Activated T-cell treated with anti-CD3 and anti-CD28 coated beads, Interleukin-2, amount 50 U/mL, for 72 hours (primary cell): ENCODE data around the gene PYGO1. TPM values are rescaled to one million over a fixed set of nuclear protein-coding genes. Genes with fewer than 3 reads are reported as not detected.

Experiments
- ATAC-seq, 2 donors: fragments of 150-1000 bp; cut with Tn5 transposase; replicated peaks in 1 of 2; 2 replicates each; pipeline ENCODE4 v1.10.0; 2021; ENCODE audit warnings: moderate library complexity in 2 of 2, mild to moderate bottlenecking in 1 of 2
- DNase-seq, 2 donors: peaks; one replicate each; pipeline ENCODE4 v3.0.0; 2021 to 2022; ENCODE audit warnings: mixed read lengths in 1 of 2
- H3K27ac Mint-ChIP-seq: one replicate; pipeline ENCODE4 v1.8.0; 2022; ENCODE audit warnings: mild to moderate bottlenecking, moderate library complexity, mixed read lengths
- H3K27me3 Mint-ChIP-seq: one replicate; pipeline ENCODE4 v1.8.0; 2022; ENCODE audit warnings: low read depth, mixed read lengths
- H3K36me3 Mint-ChIP-seq, 2 donors: one replicate each; pipeline ENCODE4 v1.8.0; 2022; ENCODE audit warnings: mixed read lengths in 2 of 2, mild to moderate bottlenecking in 1 of 2; ENCODE audit not compliant: insufficient read depth in 2 of 2
- H3K4me1 Mint-ChIP-seq: one replicate; pipeline ENCODE4 v1.8.0; 2022; ENCODE audit warnings: low read depth, mixed read lengths
- H3K4me3 Mint-ChIP-seq, 2 donors: one replicate each; pipeline ENCODE4 v1.8.0; 2022; ENCODE audit warnings: mild to moderate bottlenecking in 2 of 2, mixed read lengths in 2 of 2, moderate library complexity in 2 of 2
- H3K9me3 Mint-ChIP-seq, 2 donors: one replicate each; pipeline ENCODE4 v1.8.0; 2022; ENCODE audit warnings: mixed read lengths in 2 of 2
- total RNA-seq, 2 donors: library from RNA; stranded (reverse); gene quantifications; one replicate each; pipeline ENCODE4 v1.2.3, GENCODE V29; 2022

Gene PYGO1, protein sequence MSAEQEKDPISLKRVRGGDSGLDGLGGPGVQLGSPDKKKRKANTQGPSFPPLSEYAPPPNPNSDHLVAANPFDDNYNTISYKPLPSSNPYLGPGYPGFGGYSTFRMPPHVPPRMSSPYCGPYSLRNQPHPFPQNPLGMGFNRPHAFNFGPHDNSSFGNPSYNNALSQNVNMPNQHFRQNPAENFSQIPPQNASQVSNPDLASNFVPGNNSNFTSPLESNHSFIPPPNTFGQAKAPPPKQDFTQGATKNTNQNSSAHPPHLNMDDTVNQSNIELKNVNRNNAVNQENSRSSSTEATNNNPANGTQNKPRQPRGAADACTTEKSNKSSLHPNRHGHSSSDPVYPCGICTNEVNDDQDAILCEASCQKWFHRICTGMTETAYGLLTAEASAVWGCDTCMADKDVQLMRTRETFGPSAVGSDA
- total RNA-seq: not detected

DNA sequence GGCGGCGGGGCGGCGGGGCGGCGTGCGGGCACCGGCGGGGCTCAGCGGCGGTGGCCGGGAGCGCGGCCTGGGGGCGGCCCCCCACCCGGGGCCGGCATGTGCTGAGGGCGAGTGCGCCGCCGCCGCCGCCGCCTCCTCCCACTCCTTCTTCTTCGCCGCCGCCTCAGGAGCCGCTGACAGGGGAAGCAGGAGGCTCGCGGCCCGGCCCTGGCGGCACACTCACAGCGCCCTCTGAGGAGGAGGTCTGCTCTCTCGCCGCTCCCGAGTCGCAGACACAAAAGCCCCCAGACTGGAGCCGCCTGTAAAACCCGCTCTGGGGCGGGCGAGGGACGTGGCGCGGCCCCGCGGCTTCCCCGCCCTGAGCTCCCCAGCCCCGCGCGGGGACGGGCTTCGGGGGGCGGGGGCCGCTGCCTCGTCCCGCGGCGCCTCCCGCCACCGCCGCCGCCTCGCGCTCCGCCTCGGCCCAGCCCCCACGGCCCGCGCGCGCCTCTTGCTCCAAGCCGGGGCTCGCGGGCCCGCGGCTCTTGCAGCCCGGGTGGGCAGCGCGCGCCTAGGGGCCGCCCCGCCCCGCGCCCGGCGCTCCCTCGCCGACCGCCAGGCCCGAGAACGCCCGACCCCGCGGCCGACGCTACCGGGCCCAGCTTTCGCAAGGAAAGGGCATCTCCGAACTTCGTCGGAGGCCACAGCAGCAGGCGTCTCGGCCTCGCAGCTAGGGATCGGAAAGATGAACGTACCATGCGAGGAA lies at the start of gene PYGO1:
Gene PYGO1, minus strand, starts transcription at position 276 of the 745 bp plus-strand sequence. CDS start 462 bp downstream, outside the sequence.
- peak; percentile 87 to 90 for ATAC-seq
- Mint-ChIP-seq H3K9me3 (no peaks in the 10 kb centered on the region), H3K4me3 (peak within 1 kb of the TSS; percentile 69 to 78), H3K27ac (no peak within 1 kb of the TSS), H3K27me3 (peaks cover 42% of the 10 kb centered on the region), H3K36me3 (peaks cover 0 to 4% of the 10 kb centered on the region in 2 donors), H3K4me1 (no peaks in the 10 kb centered on the region)
- DNase-seq: peak; percentile 50 to 64

DNA sequence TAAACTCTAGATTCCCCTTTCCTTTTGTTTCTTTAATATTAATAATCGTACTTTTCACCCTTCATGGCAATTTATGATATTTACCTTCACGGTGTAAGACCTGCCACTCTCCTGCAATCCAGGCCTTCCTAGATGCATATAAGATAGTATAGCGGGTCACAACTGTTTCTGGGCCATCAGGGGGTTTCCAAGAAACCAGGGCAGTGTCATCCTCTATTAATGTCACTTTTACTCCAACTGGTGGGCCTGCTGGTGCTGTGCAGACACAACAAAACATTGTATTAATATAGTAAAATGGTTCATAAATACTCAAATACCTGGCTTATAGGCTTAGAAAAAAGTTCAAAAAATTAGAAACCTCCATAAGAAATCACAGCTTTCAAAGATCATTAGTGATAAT lies 48.9 kb upstream of the PYGO1 start:
- Mint-ChIP-seq H3K4me3 (no peak overlapping the region), H3K27me3 (peaks cover 10% of the 10 kb centered on the region)

DNA sequence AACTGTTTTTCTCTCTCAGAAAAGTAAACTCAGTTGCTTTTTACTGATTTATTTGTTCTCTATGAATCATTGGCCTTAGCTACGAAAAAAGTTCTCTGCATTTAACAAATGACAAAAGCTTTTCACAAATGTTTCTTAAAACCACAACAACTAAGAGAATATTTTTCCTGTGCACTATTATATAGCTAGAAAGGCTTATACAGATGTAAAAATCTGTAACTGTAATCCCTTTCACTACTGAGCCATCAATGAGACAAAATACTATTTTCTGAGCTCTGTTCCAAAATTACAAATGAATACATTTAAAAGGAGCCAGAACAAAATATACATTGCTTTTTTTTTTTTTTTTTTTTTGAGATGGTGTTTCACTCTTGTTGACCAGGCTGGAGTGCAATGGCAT lies 45.6 kb upstream of the PYGO1 start:
- Mint-ChIP-seq H3K4me1 (no peaks in the 10 kb centered on the region), H3K27me3 (peaks cover 14% of the 10 kb centered on the region), H3K27ac (no peak overlapping the region), H3K4me3 (no peak overlapping the region), H3K36me3 (no peaks in the 10 kb centered on the region), H3K9me3 (no peaks in the 10 kb centered on the region)
- DNase-seq (no peak), ATAC-seq (no peak)

More for the DNA sequence above, 48.9 kb upstream of the PYGO1 start:
- Mint-ChIP-seq H3K36me3 (no peaks in the 10 kb centered on the region), H3K27ac (no peak overlapping the region), H3K4me1 (no peaks in the 10 kb centered on the region), H3K9me3 (no peaks in the 10 kb centered on the region)
- ATAC-seq (no peak), DNase-seq (no peak)

DNA sequence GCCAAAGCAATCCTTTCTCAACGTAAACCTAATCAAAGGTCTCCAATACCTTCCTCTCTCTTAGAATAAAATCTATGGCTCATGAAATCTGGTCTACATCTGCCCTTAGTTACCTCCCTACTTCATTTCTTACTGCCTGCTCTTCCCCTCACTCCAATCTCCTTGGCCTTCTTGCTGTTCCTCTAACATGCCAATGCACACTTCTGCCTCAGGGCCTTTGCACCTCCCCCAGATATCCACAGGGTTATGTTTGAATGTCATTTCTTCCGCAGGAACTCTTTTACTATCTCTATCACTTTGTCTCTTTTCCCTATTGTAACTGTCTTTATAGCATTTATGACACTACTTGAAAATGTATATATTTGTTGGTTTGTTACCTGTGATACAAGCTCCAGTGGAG lies 44.3 kb upstream of the PYGO1 start:
- H3K36me3 Mint-ChIP-seq: no peaks in the 10 kb centered on the region
- H3K4me1 Mint-ChIP-seq: no peaks in the 10 kb centered on the region
- H3K4me3 Mint-ChIP-seq: no peak overlapping the region
- H3K9me3 Mint-ChIP-seq: no peaks in the 10 kb centered on the region
- H3K27me3 Mint-ChIP-seq: peaks cover 14% of the 10 kb centered on the region
- DNase-seq (no peak), ATAC-seq (no peak)
- H3K27ac Mint-ChIP-seq: no peak overlapping the region

DNA sequence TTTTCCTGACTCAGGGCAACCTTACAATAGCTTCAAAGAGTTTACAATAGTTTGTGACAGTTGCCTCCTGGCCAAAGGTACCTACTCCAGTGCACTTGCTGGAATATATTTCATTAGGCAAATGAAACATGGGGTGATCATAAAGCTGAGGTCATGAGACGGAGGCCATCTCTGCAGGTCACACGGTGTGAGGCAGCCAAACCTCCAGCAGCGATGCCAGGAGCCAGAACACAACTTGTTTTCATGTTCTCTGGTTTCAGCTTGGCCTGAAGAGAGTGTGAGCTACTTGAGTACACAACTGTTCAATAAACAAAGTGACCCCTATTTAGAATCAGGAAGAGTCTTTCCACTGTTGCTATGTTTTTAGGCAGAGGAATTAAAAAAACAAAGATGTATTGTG lies 42.7 kb upstream of the PYGO1 start:
- DNase-seq (no peak), ATAC-seq (no peak)
- Mint-ChIP-seq H3K9me3 (no peaks in the 10 kb centered on the region), H3K27ac (no peak overlapping the region), H3K4me3 (no peak overlapping the region), H3K27me3 (peaks cover 14% of the 10 kb centered on the region), H3K4me1 (no peaks in the 10 kb centered on the region), H3K36me3 (no peaks in the 10 kb centered on the region)

DNA sequence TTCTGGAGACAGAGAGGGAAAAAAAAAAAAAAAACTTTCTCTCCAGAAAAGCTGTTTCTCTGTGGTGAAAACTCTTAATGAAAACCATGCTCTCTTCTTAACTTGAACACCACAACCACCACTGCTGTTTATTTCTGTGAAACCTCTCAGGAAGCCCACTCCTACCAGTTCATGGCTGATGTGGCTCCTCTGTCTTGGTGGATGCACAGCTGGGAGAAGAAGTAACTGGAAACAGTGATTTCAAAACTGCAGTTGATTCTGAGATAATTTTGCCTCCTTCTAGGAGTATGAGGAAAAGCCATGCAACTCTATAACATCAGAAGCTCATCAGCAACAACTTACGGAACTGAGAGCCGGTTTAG lies 40.2 kb upstream of the PYGO1 start:
- H3K27me3 Mint-ChIP-seq: peaks cover 14% of the 10 kb centered on the region
- no peaks in the 10 kb centered on the region for H3K36me3 Mint-ChIP-seq
- no peaks in the 10 kb centered on the region for H3K9me3 Mint-ChIP-seq
- DNase-seq (no peak), ATAC-seq (no peak)
- no peak overlapping the region for H3K27ac Mint-ChIP-seq
- H3K4me1 Mint-ChIP-seq: no peaks in the 10 kb centered on the region
- no peak overlapping the region for H3K4me3 Mint-ChIP-seq

DNA sequence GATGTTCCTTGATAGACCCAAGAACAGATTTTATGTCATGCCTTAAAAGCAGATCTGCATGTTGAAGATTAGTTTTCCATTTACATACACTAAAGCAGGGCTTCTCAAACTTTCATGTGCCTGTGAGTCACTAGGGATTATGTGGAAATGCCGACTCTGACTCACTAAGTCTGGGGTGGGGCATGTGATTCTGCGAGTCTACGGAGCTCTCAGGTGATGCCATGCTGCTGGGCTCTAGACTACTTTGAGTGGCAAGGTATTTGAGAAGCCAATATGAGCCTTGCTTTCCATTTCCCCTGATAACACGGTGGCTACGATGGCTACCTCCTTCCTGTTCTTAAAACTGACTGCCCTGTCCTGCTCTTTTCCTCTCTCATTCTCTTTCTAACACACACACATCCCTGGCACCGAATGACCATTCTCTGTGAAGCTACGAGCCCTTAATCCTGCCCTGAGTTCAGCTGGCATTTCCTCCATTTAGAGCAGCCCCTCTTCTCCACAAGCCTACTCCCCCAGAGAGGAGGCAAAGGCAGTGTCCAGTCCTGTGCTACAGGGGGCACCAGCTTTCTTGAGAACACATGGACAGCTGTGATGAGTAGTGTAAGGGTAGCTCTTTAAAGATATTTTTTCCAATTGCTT lies 39.7 kb upstream of the PYGO1 start:
- peaks cover 14% of the 10 kb centered on the region for H3K27me3 Mint-ChIP-seq
- H3K4me3 Mint-ChIP-seq: no peak overlapping the region
- H3K27ac Mint-ChIP-seq: no peak overlapping the region
- DNase-seq (no peak), ATAC-seq (no peak)
- H3K9me3 Mint-ChIP-seq: no peaks in the 10 kb centered on the region
- H3K4me1 Mint-ChIP-seq: no peaks in the 10 kb centered on the region
- H3K36me3 Mint-ChIP-seq: no peaks in the 10 kb centered on the region

DNA sequence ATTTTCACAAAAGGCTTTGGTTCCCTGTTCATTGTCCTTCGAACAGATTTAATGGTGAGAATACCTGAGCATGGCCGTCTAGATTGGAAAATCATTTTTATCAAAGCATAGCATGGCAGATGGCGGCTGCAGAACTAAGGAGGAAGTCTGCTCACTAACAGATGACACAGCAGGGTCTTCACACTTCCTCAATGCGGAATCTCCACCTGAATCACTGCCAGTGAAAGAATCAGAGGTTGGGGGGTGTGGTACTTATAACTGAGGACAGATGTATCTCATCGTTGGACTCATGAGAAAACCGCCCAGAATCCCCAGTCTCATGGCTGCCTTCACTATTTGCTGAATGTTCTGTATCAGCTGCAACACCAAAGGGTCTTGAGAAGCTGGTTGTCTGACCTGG lies 31.6 kb upstream of the PYGO1 start:
- DNase-seq (no peak), ATAC-seq (no peak)
- Mint-ChIP-seq H3K27ac (no peak overlapping the region), H3K4me3 (no peak overlapping the region), H3K9me3 (no peaks in the 10 kb centered on the region), H3K27me3 (peaks cover 29% of the 10 kb centered on the region), H3K36me3 (no peaks in the 10 kb centered on the region), H3K4me1 (no peaks in the 10 kb centered on the region)

DNA sequence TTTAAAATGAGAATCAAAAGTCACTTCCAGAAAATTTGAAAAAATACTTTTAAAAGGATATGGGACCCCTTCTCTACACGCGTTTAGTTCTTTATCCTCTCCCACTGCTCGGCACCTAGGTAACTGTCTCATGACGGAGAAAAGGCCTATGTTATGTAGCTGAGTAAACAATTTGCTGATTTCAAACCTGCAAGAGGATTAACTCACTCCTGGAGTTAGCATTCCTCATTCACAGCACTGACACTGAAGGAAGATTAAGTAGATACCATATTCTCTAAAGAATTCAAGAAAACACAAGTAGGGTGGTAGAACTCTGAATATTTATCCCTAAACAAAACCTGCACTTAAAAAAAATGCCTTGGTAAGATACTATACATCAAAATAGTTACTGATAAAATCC lies 30.2 kb upstream of the PYGO1 start:
- ATAC-seq (no peak), DNase-seq (no peak)
- Mint-ChIP-seq H3K36me3 (no peaks in the 10 kb centered on the region), H3K4me1 (no peaks in the 10 kb centered on the region), H3K9me3 (no peaks in the 10 kb centered on the region), H3K4me3 (no peak overlapping the region), H3K27me3 (peaks cover 42% of the 10 kb centered on the region), H3K27ac (peak overlapping the region; percentile 4)

DNA sequence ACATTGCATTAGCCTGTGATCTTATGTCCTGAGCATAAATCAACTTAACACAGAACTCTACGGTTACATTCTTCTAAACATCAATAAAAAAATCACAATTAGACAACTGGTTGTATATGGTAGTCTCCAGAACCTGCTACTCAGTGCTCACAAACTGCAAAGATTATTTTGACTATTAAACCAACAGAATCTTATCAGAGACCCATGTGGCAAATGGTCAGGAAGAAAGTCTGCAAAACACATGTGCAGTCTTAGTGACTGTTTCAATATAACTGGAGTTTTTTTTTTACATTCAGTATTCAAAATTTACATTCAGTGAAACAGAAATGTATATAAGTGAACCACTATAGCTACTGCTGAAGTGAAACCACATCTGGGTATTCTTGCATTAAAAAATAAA lies 27.3 kb upstream of the PYGO1 start:
- DNase-seq: no peak
- no peak overlapping the region for H3K4me3 Mint-ChIP-seq
- H3K9me3 Mint-ChIP-seq: no peaks in the 10 kb centered on the region
- peaks cover 48% of the 10 kb centered on the region for H3K27me3 Mint-ChIP-seq
- ATAC-seq: no peak
- no peak overlapping the region for H3K27ac Mint-ChIP-seq
- no peaks in the 10 kb centered on the region for H3K4me1 Mint-ChIP-seq
- no peaks in the 10 kb centered on the region for H3K36me3 Mint-ChIP-seq

DNA sequence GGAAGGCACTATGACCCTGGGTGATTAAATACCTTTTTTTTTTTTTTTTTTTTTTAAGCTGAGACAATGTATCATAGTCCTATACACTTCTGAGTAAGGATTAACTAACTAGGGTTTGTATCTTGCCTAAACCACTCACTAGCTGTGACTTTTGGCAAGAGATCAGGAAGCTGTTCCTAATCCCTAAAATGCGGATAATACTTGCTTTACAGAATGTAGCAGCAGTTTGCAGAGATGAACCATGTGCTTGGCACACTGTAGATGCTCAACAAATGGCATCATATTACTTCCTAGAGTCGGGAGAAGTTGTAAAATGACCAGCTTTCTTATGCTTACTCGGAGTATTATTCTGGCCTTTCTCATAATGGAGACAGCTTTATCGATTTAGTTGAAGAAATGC lies 25.6 kb upstream of the PYGO1 start:
- H3K27me3 Mint-ChIP-seq: peaks cover 52% of the 10 kb centered on the region
- no peaks in the 10 kb centered on the region for H3K4me1 Mint-ChIP-seq
- DNase-seq (no peak), ATAC-seq (no peak)
- no peak overlapping the region for H3K4me3 Mint-ChIP-seq
- H3K27ac Mint-ChIP-seq: no peak overlapping the region
- no peaks in the 10 kb centered on the region for H3K9me3 Mint-ChIP-seq
- peaks cover 0 to 1% of the 10 kb centered on the region in 2 donors for H3K36me3 Mint-ChIP-seq

DNA sequence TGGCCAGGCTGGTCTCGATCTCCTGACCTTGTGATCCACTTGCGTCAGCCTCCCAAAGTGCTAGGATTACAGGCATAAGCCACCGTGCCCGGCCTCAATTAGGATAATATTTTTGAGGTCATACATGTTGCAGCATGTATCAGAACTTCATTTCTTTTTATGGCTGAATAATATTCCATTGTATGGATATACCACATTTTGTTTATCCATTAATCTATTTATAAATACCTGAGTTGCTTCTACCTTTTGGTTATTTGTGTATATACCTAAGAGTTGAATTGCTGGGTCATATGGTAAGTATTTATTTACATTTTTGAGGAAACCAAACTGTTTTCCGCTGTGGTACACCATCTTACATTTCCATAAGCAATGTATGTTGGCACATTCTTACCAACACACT lies 18.1 kb upstream of the PYGO1 start:
- ATAC-seq (no peak), DNase-seq (no peak)
- Mint-ChIP-seq H3K27me3 (peaks cover 6% of the 10 kb centered on the region), H3K36me3 (peaks cover 0 to 1% of the 10 kb centered on the region in 2 donors), H3K4me3 (no peak overlapping the region), H3K9me3 (peaks cover 2 to 5% of the 10 kb centered on the region in 2 donors), H3K27ac (no peak overlapping the region), H3K4me1 (no peaks in the 10 kb centered on the region)

DNA sequence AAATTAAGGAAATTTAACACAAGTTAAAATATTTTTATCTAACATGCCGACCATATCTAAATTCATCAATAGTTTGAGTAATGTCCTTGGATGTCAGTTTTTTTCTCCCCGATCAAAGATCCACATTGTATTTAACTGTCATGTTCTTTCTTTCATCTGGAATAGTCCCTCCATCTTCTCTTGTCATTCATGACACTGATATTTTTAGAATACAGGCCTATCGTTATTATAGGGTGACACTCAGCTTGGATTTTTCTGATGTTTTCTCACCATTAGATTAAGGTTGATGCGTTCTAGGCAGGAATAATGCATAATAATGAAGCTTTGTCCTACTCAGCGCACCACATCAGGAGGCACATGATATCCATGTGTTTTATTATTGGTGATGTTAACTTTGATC lies 13.2 kb upstream of the PYGO1 start:
- ATAC-seq (no peak), DNase-seq (no peak)
- Mint-ChIP-seq H3K9me3 (peaks cover 0 to 2% of the 10 kb centered on the region in 2 donors), H3K27ac (no peak overlapping the region), H3K4me3 (no peak overlapping the region), H3K36me3 (no peaks in the 10 kb centered on the region), H3K27me3 (no peaks in the 10 kb centered on the region), H3K4me1 (no peaks in the 10 kb centered on the region)
